AG04450 (cell line): ENCODE results near the gene ACP7. TPM values are rescaled to one million over a fixed set of nuclear protein-coding genes. Genes with fewer than 3 reads are reported as not detected.

Experiments used
- CTCF ChIA-PET: fragments of 300-600, 350-600 bp; formaldehyde crosslinking; extraction: SDS; loops from one replicate; lab custom pipeline; 2022; ENCODE audit warnings: antibody characterized with exemption, inconsistent platforms; lab: Charles Lee
- POLR2A ChIA-PET: fragments of 350-600 bp; formaldehyde crosslinking; extraction: SDS; loops from one replicate; lab custom pipeline; 2021; ENCODE audit warnings: antibody characterized with exemption, inconsistent platforms; lab: Yijun Ruan, JAX
- DNase-seq: peaks from one replicate; pipeline ENCODE4 v3.0.0-alpha.2; 2011; ENCODE audit warnings: low read depth, low spot score
- H3K27ac ChIP-seq: one replicate; pipeline ENCODE4 v1.5.1; 2012; ENCODE audit warnings: low read depth, low read length, control low read depth
- H3K27me3 ChIP-seq: one replicate; pipeline ENCODE4 v1.6.0; 2012; ENCODE audit warnings: low read length; ENCODE audit not compliant: control insufficient read depth, insufficient read depth
- H3K4me3 ChIP-seq: 2 replicates; pipeline ENCODE4 v1.5.1; 2011; ENCODE audit warnings: mild to moderate bottlenecking, low read depth, low read length, control low read depth
- H3K9me3 ChIP-seq: 2 replicates; pipeline ENCODE4 v1.5.1; 2012; ENCODE audit warnings: low read length; ENCODE audit not compliant: control insufficient read depth, insufficient read depth
- CTCF ChIP-seq: IDR thresholded peaks from 2 replicates; pipeline ENCODE4 v1.5.1; 2011; ENCODE audit warnings: low read depth, low read length, control low read depth, inconsistent platforms
- polyA plus RNA-seq: library from polyadenylated mRNA; depleted of rRNA; stranded (reverse); fragments of >200 nt; gene quantifications from 2 replicates; pipeline ENCODE4 v1.2.3, GENCODE V29; 2011

The ACP7 gene
- polyA plus RNA-seq, 1 experiment = not detected

DNA sequence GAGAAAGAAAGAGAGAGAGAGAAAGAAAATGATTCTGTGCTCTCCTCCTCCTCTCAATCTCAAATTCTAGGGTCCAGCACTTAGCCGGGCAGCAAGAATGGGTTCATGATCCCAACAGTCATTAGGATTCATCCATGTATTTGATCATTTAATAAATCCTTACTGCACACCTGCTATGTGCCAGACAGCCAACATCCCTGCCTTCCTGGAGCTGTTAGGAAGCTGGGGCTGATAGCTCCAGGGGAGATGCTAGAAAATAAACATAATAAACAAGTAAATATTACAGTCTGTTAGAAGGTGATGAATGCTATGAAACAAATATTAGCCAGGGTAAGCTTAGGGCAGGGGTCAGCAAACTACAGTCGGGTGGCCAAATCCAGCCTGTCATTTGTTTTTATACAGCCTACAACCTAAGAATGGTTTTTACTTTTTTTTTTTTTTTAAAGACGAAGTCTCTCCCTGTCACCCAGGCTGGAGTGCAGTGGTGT, 9.9 kb upstream of the ACP7 start:
- TF ChIP-seq CTCF = no peak
- DNase-seq = no peak
- Histone ChIP-seq H3K27ac (no peak overlapping the region), H3K27me3 (no peaks in the 10 kb centered on the region), H3K9me3 (no peaks in the 10 kb centered on the region), H3K4me3 (no peak overlapping the region)
- ChIA-PET CTCF (interaction anchor here (0.6 to 1.1 kb wide), 2 partner anchors 22 to 525 kb away, joined by 4 to 8 read pairs; no protein-coding TSS in a partner anchor), POLR2A (interaction anchor here (0.6 kb wide), 1 partner anchor 20 kb away, joined by 4 read pairs; no protein-coding TSS in a partner anchor)

DNA sequence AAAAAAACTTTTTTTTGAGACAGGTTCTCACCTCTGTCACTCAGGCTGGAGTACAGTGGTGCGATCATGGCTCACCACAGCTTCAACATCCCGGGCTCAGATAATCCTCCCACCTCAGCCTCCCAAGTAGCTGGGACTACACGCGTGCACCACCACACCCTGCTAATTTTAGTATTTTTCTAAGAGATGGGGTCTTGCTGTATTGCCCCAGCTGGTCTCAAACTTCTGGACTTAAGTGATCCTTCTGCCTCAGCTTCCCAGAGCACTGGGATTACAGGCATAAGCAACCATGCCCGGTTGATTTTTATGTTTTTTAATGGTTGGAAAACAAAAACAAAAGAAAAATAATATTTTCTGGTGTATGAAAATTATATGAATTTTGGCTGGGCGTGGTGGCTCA, 9.2 kb upstream of the ACP7 start:
- no peaks in the 10 kb centered on the region for H3K9me3 ChIP-seq
- H3K27me3 ChIP-seq = no peaks in the 10 kb centered on the region
- no peak overlapping the region for H3K4me3 ChIP-seq
- DNase-seq = no peak
- TF ChIP-seq CTCF = no peak
- H3K27ac ChIP-seq = no peak overlapping the region
- ChIA-PET CTCF (no interaction called here), POLR2A (no interaction called here)

DNA sequence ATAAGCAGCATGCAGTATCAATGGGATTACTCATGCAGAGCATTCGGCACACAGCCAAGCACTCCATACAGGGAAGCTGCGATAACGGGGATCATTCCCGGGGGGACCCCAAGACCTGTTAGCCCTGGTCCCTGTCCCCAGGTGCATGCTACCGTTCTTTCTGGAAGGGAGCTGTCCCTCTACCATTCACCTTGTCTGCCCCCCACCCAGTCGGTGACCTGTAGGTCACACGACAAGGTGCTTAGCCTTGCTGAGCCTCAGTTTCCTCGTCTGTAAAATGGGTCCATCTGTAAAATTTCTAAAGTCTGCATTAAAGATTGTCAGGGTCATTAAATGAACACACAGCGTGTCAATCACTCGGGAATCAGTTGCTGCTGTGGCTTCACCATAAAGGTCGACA, 6.8 kb upstream of the ACP7 start:
- no peaks in the 10 kb centered on the region for H3K9me3 ChIP-seq
- CTCF ChIA-PET = interaction anchor here (2.0 to 2.1 kb wide), 2 partner anchors 25 to 147 kb away, joined by 6 to 8 read pairs; partner anchors contain the start of genes MRPS12 and SARS2
- no peak overlapping the region for H3K27ac ChIP-seq
- no peak for DNase-seq
- H3K4me3 ChIP-seq = no peak overlapping the region
- POLR2A ChIA-PET = interaction anchor here (0.6 kb wide), 1 partner anchor 1654 kb away, joined by 4 read pairs; no protein-coding TSS in a partner anchor
- no peak for TF ChIP-seq CTCF
- H3K27me3 ChIP-seq = peaks cover 2% of the 10 kb centered on the region

GRCh38 chr19:39078436-39079200, 5.5 kb upstream of the ACP7 start:
- H3K4me3 ChIP-seq = no peak overlapping the region
- H3K27ac ChIP-seq = peak overlapping the region; percentile 34
- H3K9me3 ChIP-seq = no peaks in the 10 kb centered on the region
- peak; percentile 80 for DNase-seq
- CTCF ChIA-PET = interaction anchor here (0.6 to 2.1 kb wide), 5 partner anchors 15 to 148 kb away, joined by 3 to 8 read pairs (median 6); partner anchors contain the start of genes MRPS12 and SARS2
- peaks cover 10% of the 10 kb centered on the region for H3K27me3 ChIP-seq
- POLR2A ChIA-PET = interaction anchor here (0.8 to 1.3 kb wide), 2 partner anchors 103 to 676 kb away, joined by 3 to 4 read pairs; partner anchors contain the start of genes FAM98C and FBXO17
- TF ChIP-seq CTCF = no peak

GRCh38 chr19:39080431-39080830, 3.7 kb upstream of the ACP7 start:
- DNase-seq = no peak
- H3K4me3 ChIP-seq = no peak overlapping the region
- peaks cover 26% of the 10 kb centered on the region for H3K27me3 ChIP-seq
- no peak for TF ChIP-seq CTCF
- ChIA-PET POLR2A (interaction anchor here (0.6 kb wide), 1 partner anchor 137 kb away, joined by 3 read pairs; no protein-coding TSS in a partner anchor), CTCF (interaction anchor here (1.1 kb wide), 1 partner anchor 29 kb away, joined by 18 read pairs; no protein-coding TSS in a partner anchor)
- no peak overlapping the region for H3K27ac ChIP-seq
- H3K9me3 ChIP-seq = no peaks in the 10 kb centered on the region
